Aorta (tissue), 5 donors: Measurements from ENCODE around the gene SRGAP3. TPM values are rescaled to one million over a fixed set of nuclear protein-coding genes. Genes with fewer than 3 reads are reported as not detected.

ENCODE experiments used
- ATAC-seq: fragments of 200-7000 bp; cut with Tn5 transposase; one replicate; pipeline ENCODE4 v1.9.1; 2022; ENCODE audit warnings: moderate library complexity; ENCODE audit not compliant: low FRiP score
- DNase-seq, 2 donors: peaks; one replicate each; pipeline ENCODE4 v3.0.0-alpha.2; 2020
- H3K27ac ChIP-seq, 2 donors: one replicate each; pipeline ENCODE4 v1.5.1; 2013; ENCODE audit warnings: low read length in 2 of 2, mild to moderate bottlenecking in 2 of 2, moderate library complexity in 2 of 2, control low read depth in 1 of 2, inconsistent platforms in 1 of 2, low read depth in 1 of 2
- H3K27me3 ChIP-seq, 2 donors: one replicate each; pipeline ENCODE4 v1.6.1; 2013; ENCODE audit warnings: control low read depth in 1 of 2, low read length in 1 of 2, mild to moderate bottlenecking in 1 of 2, moderate library complexity in 1 of 2; ENCODE audit not compliant: insufficient read depth in 2 of 2, control insufficient read depth in 1 of 2
- H3K36me3 ChIP-seq, 2 donors: one replicate each; pipeline ENCODE4 v1.6.1; 2013; ENCODE audit warnings: control low read depth in 1 of 2, low read length in 1 of 2, mild to moderate bottlenecking in 1 of 2; ENCODE audit not compliant: insufficient read depth in 2 of 2, control insufficient read depth in 1 of 2
- H3K4me1 ChIP-seq, 2 donors: one replicate each; pipeline ENCODE4 v1.6.1; 2013; ENCODE audit warnings: low read length in 2 of 2, control low read depth in 1 of 2, mild to moderate bottlenecking in 1 of 2, moderate library complexity in 1 of 2; ENCODE audit not compliant: insufficient read depth in 2 of 2, control insufficient read depth in 1 of 2
- H3K4me3 ChIP-seq, 2 donors: one replicate each; pipeline ENCODE4 v1.5.1; 2013; ENCODE audit warnings: low read length in 2 of 2, control low read depth in 1 of 2, mild to moderate bottlenecking in 1 of 2
- H3K9me3 ChIP-seq: one replicate; pipeline ENCODE4 v1.6.1; 2013; ENCODE audit warnings: mild to moderate bottlenecking, low read length; ENCODE audit not compliant: control insufficient read depth
- WGBS, 2 donors: extraction: QIAGEN DNeasy Blood & Tissue Kit; methylation state at CpG; one replicate each; pipeline ENCODE4 v1.1.7; 2013; 5-methylcytosine and 5-hydroxymethylcytosine counted together
- intact Hi-C, 2 donors: fragments of 100-400 bp; cut with DNase I; formaldehyde crosslinking; loops; one replicate each; pipeline versions ENCODE4 v1.14.2 to v1.15.0; 2022
- polyA plus RNA-seq, 2 donors: library from polyadenylated mRNA; stranded (reverse); fragments of 200-250 nt; gene quantifications; one replicate each; pipeline ENCODE4 v1.2.3, GENCODE V29; 2013
- total RNA-seq, 2 donors: library from RNA; stranded (reverse); fragmentation: NEBNext Ultra II Directional; extraction: Animal tissue kit (Norgen Biotek cat#: 25700); gene quantifications; one replicate each; pipeline ENCODE4 v1.2.1, GENCODE V29; 2021
- donor health status: healthy with polysubstance abuse.
- donor health status: Bipolar disorder and iron deficiency.
- donor health status: DM: no; HTN: no; CAD: no.
- donor health status: DM: no; HTN: no; CAD: no.
- donor health status: DM: yes; HTN: yes; CAD: no.

The SRGAP3 gene
- total and polyA plus RNA-seq, 4 donors, result 0.26 to 11.7 (median 1.3) TPM

DNA sequence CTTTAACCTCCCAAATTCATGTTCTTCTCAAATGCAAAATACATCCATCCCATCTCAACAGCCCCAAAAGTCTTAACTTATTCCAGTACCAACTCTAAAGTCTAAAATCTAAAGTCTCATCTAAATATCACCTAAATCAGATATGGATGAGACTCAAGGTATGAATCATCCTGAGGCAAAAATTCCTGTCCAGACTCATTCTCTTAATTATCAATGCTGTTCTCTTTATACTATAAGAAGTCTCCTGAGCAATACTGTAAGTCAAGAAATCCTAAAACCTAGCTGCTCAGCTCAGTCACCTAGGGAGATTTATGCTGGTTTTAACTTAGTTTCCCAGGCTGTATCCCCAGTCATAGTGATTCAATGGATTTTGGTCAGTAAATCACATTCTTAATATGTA, 297.3 kb downstream of the SRGAP3 start:
- Histone ChIP-seq H3K9me3 (no peaks in the 10 kb centered on the region), H3K4me1 (no peaks in the 10 kb centered on the region), H3K27ac (no peak overlapping the region), H3K4me3 (no peak overlapping the region), H3K27me3 (no peaks in the 10 kb centered on the region), H3K36me3 (no peaks in the 10 kb centered on the region)
- intact Hi-C loops, result no loop called here
- no peak for DNase-seq
- no peak for ATAC-seq

DNA sequence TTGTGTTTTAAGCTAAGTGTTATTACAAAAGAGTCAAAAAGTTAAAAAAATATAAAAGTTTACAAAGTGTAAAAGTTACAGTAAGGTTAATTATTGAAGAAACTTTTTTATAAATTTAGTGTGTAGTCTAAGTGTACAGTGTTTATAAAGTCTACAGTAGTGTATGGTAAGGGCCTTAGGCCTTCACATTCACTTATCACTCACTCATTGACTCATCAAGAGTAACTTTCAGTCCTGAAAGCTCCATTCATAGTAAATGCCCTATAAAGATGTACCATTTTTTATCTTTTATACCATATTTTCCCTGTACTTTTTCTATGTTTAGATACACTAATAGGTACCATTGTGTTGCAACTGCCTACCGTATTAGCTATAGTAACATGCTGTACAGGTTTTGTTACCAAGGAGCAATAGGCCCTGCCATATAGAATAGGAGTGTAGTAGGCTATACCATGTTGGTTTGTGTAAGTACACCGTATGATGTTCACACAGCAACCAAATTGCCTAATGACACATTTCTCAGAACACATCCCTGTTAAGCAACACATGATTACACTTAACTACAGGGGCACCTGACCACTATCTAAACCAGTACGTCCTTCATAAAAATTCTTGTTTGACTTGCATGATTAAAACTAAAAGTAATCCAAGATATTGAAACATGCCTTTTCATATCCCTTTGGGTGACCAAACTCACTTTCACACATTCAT, 303.4 kb downstream of the SRGAP3 start:
- peaks cover 0 to 1% of the 10 kb centered on the region in 2 donors for H3K36me3 ChIP-seq
- intact Hi-C loops, result no loop called here

GRCh38 chr3:8942746-8943488, 306.5 kb downstream of the SRGAP3 start:
- H3K27ac ChIP-seq, result no peak overlapping the region
- no peaks in the 10 kb centered on the region for H3K4me1 ChIP-seq
- no peak for ATAC-seq
- no peak overlapping the region for H3K4me3 ChIP-seq
- WGBS, 2 donors, result 79% methylated on average over 4 of the region's 4 CpGs
- no peaks in the 10 kb centered on the region for H3K9me3 ChIP-seq
- H3K27me3 ChIP-seq, result no peaks in the 10 kb centered on the region
- peaks cover 5% of the 10 kb centered on the region in 2 donors for H3K36me3 ChIP-seq
- DNase-seq, result no peak
- intact Hi-C loops, result no loop called here

More for the DNA sequence above, 303.4 kb downstream of the SRGAP3 start:
- DNase-seq (no peak), ATAC-seq (no peak)
- Histone ChIP-seq H3K27ac (no peak overlapping the region), H3K4me1 (no peaks in the 10 kb centered on the region), H3K4me3 (no peak overlapping the region), H3K27me3 (no peaks in the 10 kb centered on the region), H3K9me3 (no peaks in the 10 kb centered on the region)
- WGBS, 2 donors, result 64 to 92% methylated on average over 3 of the region's 3 CpGs

- no peaks in the 10 kb centered on the region for H3K9me3 ChIP-seq
- H3K4me3 ChIP-seq, result no peak overlapping the region
- no peak for ATAC-seq
- peaks cover 0 to 2% of the 10 kb centered on the region in 2 donors for H3K4me1 ChIP-seq
- peaks cover 5% of the 10 kb centered on the region in 2 donors for H3K36me3 ChIP-seq
- DNase-seq, result no peak
- no peak overlapping the region for H3K27ac ChIP-seq
- intact Hi-C loops, result no loop called here
- 98 to 99% methylated on average over 4 of the region's 4 CpGs for WGBS, 2 donors
- H3K27me3 ChIP-seq, result no peaks in the 10 kb centered on the region
These were observed 307.3 kb downstream of the SRGAP3 start for GRCh38 chr3:8942115-8942514.

DNA sequence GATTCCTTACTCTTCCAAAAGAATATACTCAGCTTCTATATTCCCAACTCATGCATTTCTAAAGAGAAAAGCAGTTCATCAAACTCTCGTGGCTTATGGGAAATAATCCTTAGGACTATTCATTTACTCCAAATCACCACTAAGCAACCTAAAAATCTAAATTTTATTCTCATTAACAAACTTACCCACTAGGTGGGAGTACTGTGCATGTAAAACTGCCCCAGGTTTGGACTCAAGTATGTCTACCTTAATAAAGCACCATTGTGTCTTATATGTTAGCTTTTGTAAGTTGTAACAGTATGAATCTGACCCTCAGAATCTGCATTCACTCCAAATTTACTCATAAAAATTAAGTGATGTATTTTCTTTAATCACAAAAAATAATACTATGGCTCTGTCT, 311.4 kb downstream of the SRGAP3 start:
- 68 to 72% methylated on average over 1 of the region's 1 CpG for WGBS, 2 donors
- ATAC-seq (no peak), DNase-seq (no peak)
- no peak overlapping the region for H3K4me3 ChIP-seq
- intact Hi-C loops, result no loop called here
- peaks cover 5% of the 10 kb centered on the region in 2 donors for H3K36me3 ChIP-seq
- no peaks in the 10 kb centered on the region for H3K9me3 ChIP-seq
- H3K27ac ChIP-seq, result no peak overlapping the region
- peaks cover 0 to 2% of the 10 kb centered on the region in 2 donors for H3K4me1 ChIP-seq
- no peaks in the 10 kb centered on the region for H3K27me3 ChIP-seq

GRCh38 chr3:8937064-8938020, 312.1 kb downstream of the SRGAP3 start:
- H3K27me3 ChIP-seq, result no peaks in the 10 kb centered on the region
- WGBS, 2 donors, result 59% methylated on average over 6 of the region's 6 CpGs
- no peaks in the 10 kb centered on the region for H3K9me3 ChIP-seq
- H3K4me3 ChIP-seq, result no peak overlapping the region
- no peak for DNase-seq
- H3K36me3 ChIP-seq, result peaks cover 5% of the 10 kb centered on the region in 2 donors
- H3K27ac ChIP-seq, result no peak overlapping the region
- no peak for ATAC-seq
- intact Hi-C loops, result no loop called here
- peaks cover 0 to 2% of the 10 kb centered on the region in 2 donors for H3K4me1 ChIP-seq

DNA sequence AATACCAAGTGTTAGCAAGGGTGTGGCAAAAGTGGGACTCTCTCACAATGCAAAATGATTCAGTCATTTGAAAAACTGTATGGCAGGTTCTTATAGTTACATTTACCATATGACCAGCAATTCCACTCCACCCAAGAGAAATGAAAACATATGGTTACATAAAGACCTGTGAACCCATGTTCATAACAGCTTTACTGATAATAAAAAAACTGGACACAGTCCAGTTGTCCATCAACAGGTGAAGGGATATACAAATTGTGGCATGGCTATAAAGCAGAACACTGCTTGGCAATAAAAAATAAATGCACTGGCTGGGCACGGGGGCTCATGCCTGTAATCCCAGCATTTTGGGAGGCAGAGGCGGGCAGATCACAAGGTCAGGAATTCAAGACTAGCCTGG, 316.9 kb downstream of the SRGAP3 start:
- intact Hi-C loops, result no loop called here
- no peak for ATAC-seq
- 84 to 92% methylated on average over 2 of the region's 2 CpGs for WGBS, 2 donors

GRCh38 chr3:8931342-8931741, 318.1 kb downstream of the SRGAP3 start:
- H3K9me3 ChIP-seq, result no peaks in the 10 kb centered on the region
- DNase-seq, result no peak
- 90% methylated on average over 3 of the region's 3 CpGs for WGBS, 2 donors
- intact Hi-C loops, result no loop called here
- H3K4me1 ChIP-seq, result no peaks in the 10 kb centered on the region
- no peak overlapping the region for H3K4me3 ChIP-seq
- no peak for ATAC-seq
- H3K27ac ChIP-seq, result no peak overlapping the region
- H3K36me3 ChIP-seq, result no peaks in the 10 kb centered on the region
- no peaks in the 10 kb centered on the region for H3K27me3 ChIP-seq

More for the DNA sequence above, 316.9 kb downstream of the SRGAP3 start:
- Histone ChIP-seq H3K4me1 (peaks cover 0 to 2% of the 10 kb centered on the region in 2 donors), H3K9me3 (no peaks in the 10 kb centered on the region), H3K27ac (no peak overlapping the region), H3K27me3 (no peaks in the 10 kb centered on the region), H3K4me3 (no peak overlapping the region), H3K36me3 (no peaks in the 10 kb centered on the region)
- DNase-seq, result no peak
